Activated naive CD4-positive, alpha-beta T cell treated with Interleukin-2 at 50 U/mL for 16 hours (primary cell): Measurements from ENCODE around the gene ADARB2.

ENCODE experiments used
- DNase-seq: peaks from one replicate; pipeline ENCODE4 v3.0.0-alpha.2; 2020

ADARB2 gene

DNA sequence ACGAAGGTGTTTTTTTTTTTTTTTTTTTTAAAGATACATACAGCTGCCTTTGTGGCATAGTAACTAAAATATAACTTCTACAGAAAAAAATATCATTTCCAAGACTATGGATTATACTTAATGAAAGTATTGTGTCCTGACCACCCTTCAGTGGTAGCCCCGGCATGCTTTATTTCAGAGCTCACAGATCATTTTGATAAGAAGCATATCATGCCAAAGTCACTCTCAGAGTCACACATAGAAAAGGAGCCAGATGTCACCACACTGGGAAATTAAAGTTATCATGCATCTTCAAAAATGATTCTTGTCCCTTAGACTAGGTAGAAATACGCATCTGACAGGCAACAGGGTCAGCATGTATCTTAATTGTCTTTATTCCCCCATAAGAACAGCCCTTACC, 3.0 kb downstream of the ADARB2 start:
- no peak for DNase-seq

GRCh38 chr10:1733720-1734119, 3.6 kb downstream of the ADARB2 start:
- DNase-seq = no peak

DNA sequence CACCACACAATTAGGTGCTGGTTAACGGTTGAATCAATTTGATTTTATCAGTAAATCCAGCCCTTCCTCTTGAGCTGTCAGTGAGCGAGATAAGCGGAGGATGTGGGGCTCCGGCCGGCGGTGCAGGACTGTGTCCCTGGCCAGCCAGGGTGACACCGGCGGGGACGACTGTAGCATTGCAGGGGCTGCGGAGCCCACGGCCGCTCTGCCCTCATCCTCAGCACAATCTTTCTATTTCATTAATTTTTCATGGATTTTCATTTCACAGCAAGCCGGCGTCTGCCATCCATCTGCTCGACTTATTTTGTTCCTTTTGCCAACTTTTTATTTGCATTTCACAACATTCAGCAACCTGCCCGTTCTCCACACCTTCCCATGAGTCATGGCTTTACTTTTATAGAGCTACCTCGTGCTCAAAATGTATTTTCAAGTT, 4.7 kb downstream of the ADARB2 start:
- no peak for DNase-seq

- DNase-seq = no peak
Observed at GRCh38 chr10:1731592-1731991, 5.7 kb downstream of the ADARB2 start.

DNA sequence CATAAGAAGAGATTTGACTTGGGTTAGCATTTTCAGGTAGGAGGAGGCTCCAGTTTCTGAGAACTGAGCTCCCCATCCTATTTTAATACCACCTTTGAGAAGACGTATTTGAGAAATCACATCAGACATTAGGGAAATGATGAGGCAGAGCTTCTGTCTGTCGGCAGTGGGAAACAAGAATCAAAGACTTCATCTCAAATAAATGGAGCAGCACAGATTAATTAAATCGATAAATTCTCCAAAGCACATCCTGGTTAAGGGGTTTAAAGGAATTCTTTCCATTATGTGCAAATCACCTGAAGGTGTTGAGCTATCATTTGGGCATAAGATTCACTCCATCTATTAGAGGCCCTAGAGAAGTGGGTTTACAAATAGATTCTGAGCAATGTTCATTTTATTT, 7.6 kb downstream of the ADARB2 start:
- DNase-seq = no peak

GRCh38 chr10:1726861-1727260, 10.5 kb downstream of the ADARB2 start:
- no peak for DNase-seq

- DNase-seq = no peak
Observed at GRCh38 chr10:1724921-1725488, 12.3 kb downstream of the ADARB2 start.

DNA sequence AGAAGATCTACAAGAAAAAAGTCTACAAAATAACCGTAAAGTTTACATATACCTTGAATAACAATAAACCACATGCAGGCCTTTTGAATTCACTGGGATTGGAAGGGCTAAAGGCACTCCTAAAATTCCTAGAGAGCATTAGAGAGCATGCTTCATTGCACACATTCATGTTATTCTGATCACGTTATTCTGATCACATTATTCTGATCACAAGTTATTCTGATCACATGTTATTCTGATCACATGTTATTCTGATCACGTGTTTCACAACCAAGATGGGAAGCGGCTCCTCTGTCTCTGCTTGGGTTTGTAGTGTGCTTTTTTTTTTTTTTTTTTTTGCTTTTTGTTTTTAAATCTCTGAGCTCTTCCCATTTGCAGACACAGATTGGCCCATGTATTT, 20.5 kb downstream of the ADARB2 start:
- no peak for DNase-seq

DNA sequence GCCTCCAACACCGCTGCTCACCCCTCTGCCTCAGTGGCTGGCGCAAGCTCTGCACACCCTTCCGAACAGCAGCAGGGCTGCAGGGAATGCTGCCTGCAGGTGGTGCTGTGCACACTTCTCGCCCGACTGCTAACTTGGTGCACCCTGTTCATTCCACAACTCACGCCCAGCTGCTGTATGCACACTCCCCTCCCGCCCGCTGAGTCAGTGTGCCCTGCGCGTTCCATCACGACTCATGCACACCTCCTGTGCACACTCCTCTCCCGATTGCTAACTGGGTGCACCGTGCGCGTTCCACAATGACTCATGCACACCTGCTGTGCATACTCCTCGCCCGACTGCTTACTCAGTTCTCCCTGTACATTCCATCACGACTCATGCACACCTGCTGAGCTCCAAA, 21.5 kb downstream of the ADARB2 start:
- DNase-seq = peak; percentile 30

DNA sequence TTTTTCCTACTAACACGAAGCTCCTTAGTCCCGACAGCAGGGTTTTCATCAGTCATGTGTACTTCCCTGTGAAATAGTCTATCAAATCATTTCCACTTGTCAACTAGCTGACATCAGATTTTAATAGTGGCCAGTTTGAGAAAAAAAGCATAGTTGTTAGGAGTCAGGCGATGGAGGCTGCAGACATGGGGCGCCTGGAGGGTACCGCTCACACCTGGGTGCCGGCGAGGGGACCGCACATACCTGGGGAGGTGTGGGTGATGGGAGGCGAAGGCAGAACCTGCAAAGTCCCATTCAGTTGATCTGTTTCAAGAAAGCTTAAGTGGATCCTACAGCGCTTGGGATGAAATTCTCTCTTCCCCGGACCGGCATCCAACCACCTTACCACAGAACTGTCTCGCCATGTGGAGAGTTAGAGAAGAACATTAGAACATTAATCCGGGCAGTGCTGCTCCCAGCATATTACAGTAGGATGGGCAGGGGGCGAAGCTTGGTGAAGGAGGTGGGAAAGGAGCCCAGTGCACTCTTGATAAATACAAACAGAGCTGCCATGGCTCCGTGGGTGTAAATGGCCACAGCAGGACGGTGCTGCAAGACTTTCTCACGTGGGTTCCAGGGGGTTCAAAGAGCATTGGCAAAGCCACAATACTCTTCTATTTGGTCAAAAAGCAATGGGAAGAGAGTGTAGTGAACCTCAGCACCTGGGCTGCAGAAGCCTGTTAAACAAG, 24.2 kb downstream of the ADARB2 start:
- no peak for DNase-seq

DNA sequence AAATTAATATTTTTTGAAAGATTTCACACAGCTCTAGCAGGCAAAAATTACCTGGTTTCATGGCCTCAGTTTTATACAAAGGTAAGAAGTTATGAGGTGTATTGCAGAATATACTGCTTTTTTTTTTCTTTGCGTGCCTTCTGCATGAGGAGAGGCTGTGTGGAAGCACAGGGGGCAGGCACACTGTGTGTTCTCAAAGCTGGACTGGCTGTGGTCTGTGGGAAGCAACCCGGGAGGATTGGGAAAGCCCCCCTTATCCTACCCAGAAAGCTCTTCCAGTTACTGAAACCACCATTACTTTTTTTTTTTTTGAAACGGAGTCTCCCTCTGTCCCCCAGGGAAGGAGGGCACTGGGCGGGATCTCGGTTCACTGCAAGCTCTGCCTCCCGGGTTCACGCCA, 25.0 kb downstream of the ADARB2 start:
- DNase-seq = no peak

DNA sequence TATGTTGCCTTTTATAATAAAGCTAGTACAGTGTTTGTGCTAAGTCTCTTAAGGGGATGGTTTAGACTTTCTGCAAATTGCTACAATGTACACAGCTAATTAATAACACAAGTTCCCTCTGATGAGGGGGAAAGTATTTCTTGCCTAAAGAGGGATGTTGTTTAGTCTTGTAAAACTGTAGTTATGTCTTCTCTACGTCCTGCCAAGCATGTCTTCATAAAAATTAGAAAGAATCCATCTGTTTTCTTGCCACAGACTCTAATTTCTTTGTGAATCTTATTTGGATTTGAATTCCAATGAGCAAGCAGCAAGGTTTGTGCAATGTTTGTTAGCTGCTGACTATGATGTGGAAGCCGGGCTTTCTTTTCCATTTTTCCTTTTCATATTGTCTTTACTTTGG, 28.2 kb downstream of the ADARB2 start:
- DNase-seq = no peak

- DNase-seq = no peak
Observed at GRCh38 chr10:1708746-1709145, 28.6 kb downstream of the ADARB2 start.

GRCh38 chr10:1706711-1707110, 30.6 kb downstream of the ADARB2 start:
- no peak for DNase-seq

GRCh38 chr10:1706256-1706655, 31.1 kb downstream of the ADARB2 start:
- DNase-seq = no peak

GRCh38 chr10:1698185-1698584, 39.1 kb downstream of the ADARB2 start:
- no peak for DNase-seq

DNA sequence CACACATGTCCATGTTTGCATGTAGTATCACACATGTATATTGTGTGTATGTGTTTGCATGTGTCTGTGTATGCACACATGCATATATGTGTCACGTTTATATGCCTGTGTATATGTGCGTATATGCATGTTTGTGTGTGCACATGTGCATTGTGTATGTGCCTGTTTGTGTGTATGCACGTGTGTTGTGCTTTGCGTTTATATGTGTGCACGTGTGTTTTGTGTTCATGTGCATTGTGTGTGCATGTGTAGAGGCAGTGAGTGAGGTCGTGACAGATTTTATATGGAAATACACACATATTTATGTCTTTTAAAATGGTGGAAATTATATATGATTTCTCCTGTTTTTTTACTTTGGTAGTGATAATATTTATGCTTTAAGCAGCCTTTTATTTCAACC, 41.2 kb downstream of the ADARB2 start:
- DNase-seq = no peak

DNA sequence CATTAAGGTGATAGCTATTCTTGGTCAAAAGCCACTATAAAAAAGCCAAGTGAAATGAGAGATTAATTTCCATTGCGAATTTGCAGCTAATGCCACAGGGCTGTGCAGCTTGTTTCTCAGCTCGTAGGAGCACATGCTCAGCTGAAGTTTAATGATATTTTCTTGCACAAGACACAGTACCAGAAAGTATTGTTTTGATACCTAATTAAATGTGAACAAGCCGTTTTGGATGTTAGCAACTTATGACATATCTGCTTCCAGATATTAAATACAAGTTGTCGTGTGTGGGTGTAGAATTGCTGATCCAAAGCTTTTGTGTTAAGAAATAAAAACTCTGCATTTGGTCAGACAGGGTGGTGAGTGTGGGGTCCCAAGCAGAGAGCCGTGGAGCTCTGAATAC, 47.2 kb downstream of the ADARB2 start:
- no peak for DNase-seq

DNA sequence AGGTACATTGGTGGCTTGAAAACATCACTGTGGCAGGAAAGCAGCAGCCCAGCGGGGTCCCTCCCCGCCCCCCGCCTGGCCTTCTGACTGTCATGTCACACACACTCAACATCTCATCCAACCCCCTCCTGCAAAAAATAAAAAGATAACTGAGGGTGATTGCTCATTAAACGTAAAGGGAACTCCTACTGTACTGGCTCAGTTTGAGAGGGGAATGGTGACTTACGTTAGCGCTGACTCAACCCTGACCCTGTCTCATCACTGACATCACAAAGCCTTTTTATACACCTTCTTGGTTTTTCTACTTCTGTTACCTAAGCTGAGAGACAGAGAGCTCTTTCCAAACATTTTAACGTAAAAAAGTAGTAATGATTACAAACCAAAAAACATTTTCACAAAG, 48.8 kb downstream of the ADARB2 start:
- no peak for DNase-seq

- DNase-seq = no peak
Observed at GRCh38 chr10:1687623-1688150, 49.6 kb downstream of the ADARB2 start.

GRCh38 chr10:1687190-1687589, 50.1 kb downstream of the ADARB2 start:
- DNase-seq = no peak

DNA sequence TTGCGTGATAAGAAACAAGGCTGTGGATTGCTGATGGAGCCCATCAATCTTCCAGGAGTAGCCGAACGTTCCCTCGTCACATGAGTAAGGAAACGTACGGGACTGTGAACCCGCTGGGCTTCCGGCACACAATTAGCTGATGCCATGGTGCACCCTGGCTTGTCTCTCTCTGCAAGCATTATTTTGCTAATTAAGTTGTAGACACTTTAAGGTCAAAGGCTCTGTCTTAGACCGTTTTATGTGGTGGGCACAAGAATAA, 50.9 kb downstream of the ADARB2 start:
- no peak for DNase-seq

DNA sequence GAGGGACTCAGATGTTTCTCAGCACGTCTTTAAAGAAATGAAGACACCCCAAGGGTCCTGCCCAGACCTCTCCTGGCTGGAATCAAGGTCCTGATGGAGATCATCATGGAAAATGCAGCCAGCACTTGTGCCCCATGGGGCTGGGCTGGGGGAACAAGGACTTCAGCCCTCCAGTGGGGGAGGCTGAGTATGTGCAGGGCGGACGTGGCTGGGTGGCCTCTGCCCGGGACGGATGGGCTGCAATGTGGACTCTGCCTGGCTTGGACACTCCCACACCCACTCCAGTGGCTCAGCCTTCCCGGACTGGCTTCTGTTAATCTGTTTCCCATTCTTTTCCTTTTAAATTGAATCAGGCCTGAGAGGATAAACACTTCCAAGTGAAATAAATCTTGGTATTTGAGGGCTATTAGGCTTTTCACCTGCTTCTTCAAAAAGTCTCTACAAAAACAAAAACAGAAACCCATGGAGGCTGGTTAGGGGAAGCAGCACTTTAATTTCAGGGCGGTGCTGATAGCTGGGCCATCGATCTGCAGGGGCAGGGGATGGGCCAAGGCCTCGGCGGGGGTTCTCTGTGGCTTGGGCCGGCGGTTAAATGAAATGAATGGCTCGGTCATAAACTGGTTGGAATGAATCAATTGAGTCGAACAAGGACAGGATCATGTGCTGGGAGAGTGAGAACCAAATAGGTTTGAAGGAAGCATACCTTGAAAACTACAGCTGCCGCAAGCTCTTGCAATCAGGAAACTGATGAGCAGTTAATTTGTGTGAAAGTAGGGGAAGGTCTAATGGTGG, 51.4 kb downstream of the ADARB2 start:
- DNase-seq = no peak

DNA sequence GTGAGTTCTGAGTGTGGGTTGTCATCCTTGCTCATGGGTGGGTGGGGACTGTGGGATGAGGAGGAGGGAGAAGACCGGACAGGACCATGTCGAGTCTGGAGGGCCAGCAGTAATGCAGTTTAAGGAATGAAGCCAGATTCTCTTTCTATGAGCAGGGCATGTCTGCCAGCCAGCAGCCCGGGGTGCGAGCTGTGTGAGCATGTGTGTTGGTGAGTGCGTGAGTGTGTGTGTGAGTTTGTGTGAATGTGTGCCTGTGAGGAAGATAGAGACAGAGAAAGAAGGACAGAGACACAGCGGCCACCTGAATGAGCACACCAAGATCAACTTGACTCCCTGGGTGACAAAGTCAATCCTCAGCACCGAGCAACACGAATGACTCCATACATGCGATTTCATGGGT, 52.3 kb downstream of the ADARB2 start:
- DNase-seq = no peak
